HepG2 (cell line): ENCODE data around the gene KRTAP5-4. TPM values are rescaled to one million over a fixed set of nuclear protein-coding genes. Genes with fewer than 3 reads are reported as not detected.

ENCODE experiments used
- ATAC-seq: fragments of 200-7000 bp; cut with Tn5 transposase; 3 replicates; pipeline ENCODE4 v1.9.1; 2020; ENCODE audit warnings: mild to moderate bottlenecking, moderate library complexity
- BruUV-seq: library from RNA; stranded (reverse); fragments of 400-500 nt; replicated peaks from 2 replicates; lab custom pipeline; 2021; lab: Mats Ljungman, UMichigan
- CTCF ChIA-PET: fragments of 300-600 bp; formaldehyde crosslinking; extraction: SDS; loops from one replicate; lab custom pipeline; 2021; ENCODE audit warnings: low total read pairs, inconsistent platforms, low intra/inter-chr PET ratio; lab: Yijun Ruan, JAX
- POLR2A ChIA-PET: fragments of 350-600 bp; sonication (Branson Sonifier 250); formaldehyde crosslinking; loops from one replicate; lab custom pipeline; 2020; ENCODE audit warnings: antibody characterized with exemption, inconsistent platforms; lab: Yijun Ruan, JAX
- DNase-seq: peaks from one replicate; pipeline ENCODE4 v3.0.0-alpha.2; 2015; ENCODE audit warnings: low spot score
- FAIRE-seq: peaks from 3 replicates; lab custom pipeline; 2011; peaks lifted over from hg19 to GRCh38; lab: Jason Lieb, UNC
- H2AFZ ChIP-seq: one replicate; pipeline ENCODE4 v1.6.1; 2011; ENCODE audit warnings: low read length, inconsistent platforms
- H3K27ac ChIP-seq: fragments of 300-600 bp; 3 replicates; pipeline ENCODE4 v1.8.0; 2011; ENCODE audit warnings: mixed run types, mild to moderate bottlenecking, mixed read lengths, low read length, inconsistent platforms; ENCODE audit not compliant: insufficient read depth; ENCODE audit errors: extremely low read length
- H3K27me3 ChIP-seq, 2 experiments: fragments of 200-600 bp in 1 of 2; 2 replicates in 1 of 2; 3 replicates in 1 of 2; pipeline versions ENCODE4 v1.6.0 to v1.8.0; 2011; ENCODE audit warnings: low read length in 2 of 2, mild to moderate bottlenecking in 2 of 2, moderate library complexity in 2 of 2, inconsistent platforms in 1 of 2; ENCODE audit not compliant: insufficient read depth in 2 of 2, control insufficient read depth in 1 of 2
- H3K36me3 ChIP-seq, 2 experiments: fragments of 200-600 bp in 1 of 2; replicated peaks in 1 of 2; 2 replicates in 1 of 2; 3 replicates in 1 of 2; pipeline versions ENCODE4 v1.5.1 to v1.8.0; 2011; ENCODE audit warnings: low read length in 2 of 2, inconsistent platforms in 1 of 2; ENCODE audit not compliant: insufficient read depth in 2 of 2, control insufficient read depth in 1 of 2
- H3K4me1 ChIP-seq: 2 replicates; pipeline ENCODE4 v1.5.1; 2012; ENCODE audit warnings: low read length, inconsistent platforms; ENCODE audit not compliant: insufficient read depth
- H3K4me2 ChIP-seq: 2 replicates; pipeline ENCODE4 v1.6.0; 2011; ENCODE audit warnings: low read depth, low read length, inconsistent platforms
- H3K4me3 ChIP-seq, 3 experiments: fragments of 200-600 bp in 1 of 3; sonication (generic), shearing (Covaris generic) in 1 of 3; replicated peaks in 1 of 3; 2 replicates each; pipeline ENCODE4 v1.5.1; 2011 to 2016; ENCODE audit warnings: low read length in 3 of 3, inconsistent platforms in 2 of 3, low read depth in 2 of 3, mild to moderate bottlenecking in 2 of 3, control low read depth in 1 of 3, mixed read lengths in 1 of 3; ENCODE audit not compliant: insufficient read depth in 1 of 3
- H3K79me2 ChIP-seq: one replicate; pipeline ENCODE4 v1.6.1; 2011; ENCODE audit warnings: low read length, inconsistent platforms; ENCODE audit not compliant: insufficient read depth
- H3K9ac ChIP-seq: 2 replicates; pipeline ENCODE4 v1.6.0; 2011; ENCODE audit warnings: mild to moderate bottlenecking, low read depth, low read length, inconsistent platforms; ENCODE audit not compliant: insufficient read depth
- H3K9me3 ChIP-seq: 2 replicates; pipeline ENCODE4 v1.5.1; 2012; ENCODE audit warnings: mild to moderate bottlenecking, low read length
- H4K20me1 ChIP-seq: 2 replicates; pipeline ENCODE4 v1.6.0; 2011; ENCODE audit warnings: inconsistent platforms, mild to moderate bottlenecking, low read length, moderate library complexity; ENCODE audit not compliant: insufficient read depth
- ARID4A ChIP-seq: sonication (generic); formaldehyde crosslinking; IDR thresholded peaks from 2 replicates; pipeline ENCODE4 v1.5.0; 2020; ENCODE audit warnings: mild to moderate bottlenecking, missing genetic modification reagents, borderline replicate concordance
- DNMT1 ChIP-seq: sonication (generic); formaldehyde crosslinking; IDR thresholded peaks from 2 replicates; pipeline ENCODE4 v1.5.1; 2020; ENCODE audit warnings: mild to moderate bottlenecking, missing genetic modification reagents
- KMT2B ChIP-seq: IDR thresholded peaks from 2 replicates; pipeline ENCODE4 v1.6.1; 2016; ENCODE audit warnings: missing genetic modification reagents, missing compliant biosample characterization
- SP4 ChIP-seq: sonication (generic); formaldehyde crosslinking; IDR thresholded peaks from 2 replicates; pipeline ENCODE4 v1.8.1; 2023; ENCODE audit warnings: mild to moderate bottlenecking, missing genetic modification reagents
- ZNF263 ChIP-seq: sonication (generic); formaldehyde crosslinking; IDR thresholded peaks from 2 replicates; pipeline ENCODE4 v1.4.0; 2020; ENCODE audit warnings: missing genetic modification reagents
- ZNF512B ChIP-seq: sonication (generic); formaldehyde crosslinking; IDR thresholded peaks from 2 replicates; pipeline ENCODE4 v1.5.1; 2020; ENCODE audit warnings: missing genetic modification reagents, mild to moderate bottlenecking, borderline replicate concordance
- ZNF672 ChIP-seq: sonication (generic); formaldehyde crosslinking; IDR thresholded peaks from 2 replicates; pipeline ENCODE4 v1.8.1; 2022; ENCODE audit warnings: missing genetic modification reagents
- ZNF770 ChIP-seq: sonication (generic); formaldehyde crosslinking; IDR thresholded peaks from 2 replicates; pipeline ENCODE4 v1.5.0; 2020; ENCODE audit warnings: mild to moderate bottlenecking, missing genetic modification reagents
- WGBS: methylation state at CpG from one replicate; pipeline ENCODE4 v1.1.6; 2017; ENCODE audit warnings: low lambda C conversion rate; 5-methylcytosine and 5-hydroxymethylcytosine counted together
- in situ Hi-C: cut with HindIII; loops from 2 replicates; pipeline ENCODE4 v1.10.0; 2017; ENCODE audit warnings: low pct_unique_long_range_greater_than_20kb; ENCODE audit not compliant: extremely low pct_ligation_motif_present
- intact Hi-C: fragments of 100-400 bp; cut with micrococcal nuclease; formaldehyde crosslinking; loops from one replicate; pipeline ENCODE4 v1.10.0; 2022; ENCODE audit not compliant: unreplicated experiment
- polyA plus RNA-seq, 8 experiments: library from polyadenylated mRNA; depleted of rRNA in 3 of 8; stranded (reverse) in 7 of 8; unstranded in 1 of 8; fragments of >200 nt; fragmentation: Illumina TruSeq in 4 of 8; extraction: Trizol in 4 of 8; gene quantifications; 2 replicates each; pipeline versions ENCODE4 v1.2.1 to v1.2.3, GENCODE V29; 2011 to 2016; ENCODE audit warnings: low read depth in 4 of 8, missing spikeins in 1 of 8, mixed read lengths in 1 of 8; ENCODE audit not compliant: insufficient read depth in 1 of 8
- total RNA-seq, 5 experiments: library from RNA; depleted of rRNA; stranded (reverse); fragments of >200 nt; fragmentation: Illumina TruSeq; extraction: Trizol; gene quantifications; 2 replicates each; pipeline ENCODE4 v1.2.3, GENCODE V29; 2016; ENCODE audit warnings: low read depth in 1 of 5
- TF ChIP-seq, protein P1 (sequence below): sonication (generic); formaldehyde crosslinking; IDR thresholded peaks from 2 replicates; pipeline ENCODE4 v1.4.0; 2020; ENCODE audit warnings: mild to moderate bottlenecking, missing genetic modification reagents

Gene KRTAP5-4
- total and polyA plus RNA-seq, 2 of the 13 experiments (the other 11 are each of a cell fraction or from before 2014, with no cell fraction given): not detected

GRCh38 chr11:1641096-1641495 is 19.2 kb upstream of the KRTAP5-4 start (continued):
- TF ChIP-seq, protein P1, sequence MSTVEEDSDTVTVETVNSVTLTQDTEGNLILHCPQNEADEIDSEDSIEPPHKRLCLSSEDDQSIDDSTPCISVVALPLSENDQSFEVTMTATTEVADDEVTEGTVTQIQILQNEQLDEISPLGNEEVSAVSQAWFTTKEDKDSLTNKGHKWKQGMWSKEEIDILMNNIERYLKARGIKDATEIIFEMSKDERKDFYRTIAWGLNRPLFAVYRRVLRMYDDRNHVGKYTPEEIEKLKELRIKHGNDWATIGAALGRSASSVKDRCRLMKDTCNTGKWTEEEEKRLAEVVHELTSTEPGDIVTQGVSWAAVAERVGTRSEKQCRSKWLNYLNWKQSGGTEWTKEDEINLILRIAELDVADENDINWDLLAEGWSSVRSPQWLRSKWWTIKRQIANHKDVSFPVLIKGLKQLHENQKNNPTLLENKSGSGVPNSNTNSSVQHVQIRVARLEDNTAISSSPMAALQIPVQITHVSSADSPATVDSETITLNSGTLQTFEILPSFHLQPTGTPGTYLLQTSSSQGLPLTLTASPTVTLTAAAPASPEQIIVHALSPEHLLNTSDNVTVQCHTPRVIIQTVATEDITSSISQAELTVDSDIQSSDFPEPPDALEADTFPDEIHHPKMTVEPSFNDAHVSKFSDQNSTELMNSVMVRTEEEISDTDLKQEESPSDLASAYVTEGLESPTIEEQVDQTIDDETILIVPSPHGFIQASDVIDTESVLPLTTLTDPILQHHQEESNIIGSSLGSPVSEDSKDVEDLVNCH (CRISPR knock-in tag): no peak
- TF ChIP-seq ZNF672 (CRISPR knock-in tag): no peak
- TF ChIP-seq ZNF512B (CRISPR knock-in tag): no peak
- no peak for TF ChIP-seq DNMT1 (CRISPR knock-in tag)

- in situ Hi-C loops (no loop called here), intact Hi-C loops (no loop called here)
- Histone ChIP-seq H3K27ac (no peak overlapping the region), H3K36me3 (no peaks in the 10 kb centered on the region), H3K4me2 (no peak overlapping the region), H3K4me1 (no peaks in the 10 kb centered on the region), H2AFZ (no peak overlapping the region), H3K27me3 (peaks cover 7 to 65% of the 10 kb centered on the region in 2 experiments), H3K4me3 (no peak overlapping the region), H3K9me3 (no peaks in the 10 kb centered on the region), H3K79me2 (no peaks in the 10 kb centered on the region), H3K9ac (no peak overlapping the region), H4K20me1 (no peaks in the 10 kb centered on the region)
- CTCF ChIA-PET: interaction anchor here (1.1 to 1.5 kb wide), 3 partner anchors 243 to 516 kb away, joined by 5 to 10 read pairs (median 6); no protein-coding TSS in a partner anchor
- POLR2A ChIA-PET: interaction anchor here (1.0 kb wide), 1 partner anchor 13 kb away, joined by 3 read pairs; no protein-coding TSS in a partner anchor
- FAIRE-seq (no peak), ATAC-seq (peak; percentile 89), DNase-seq (peak; percentile 24)
- WGBS: 20% methylated on average over 20 of the region's 32 CpGs
- BruUV-seq: no TSS peak
- TF ChIP-seq ZNF263 (CRISPR knock-in tag): no peak
- no peak for TF ChIP-seq SP4 (CRISPR knock-in tag)
- 0 out of 2 replicates have a peak, but pooled peaks have one; percentile 18 for TF ChIP-seq ARID4A (CRISPR knock-in tag)
- no peak for TF ChIP-seq KMT2B (CRISPR knock-in tag)
- TF ChIP-seq ZNF770 (CRISPR knock-in tag): no peak
Measured at GRCh38 chr11:1640076-1640946, 18.4 kb upstream of the KRTAP5-4 start.
